HFFc6 (cell line): ENCODE data around the gene ARHGAP10. TPM values are rescaled to one million over a fixed set of nuclear protein-coding genes. Genes with fewer than 3 reads are reported as not detected.

Source experiments
- DNase-seq: peaks from one replicate; pipeline ENCODE4 v3.0.0-alpha.2; 2018
- H3K27ac Mint-ChIP-seq: 2 replicates; pipeline ENCODE4 v1.8.0; 2020; ENCODE audit warnings: mild to moderate bottlenecking, mixed read lengths
- H3K27me3 Mint-ChIP-seq: 2 replicates; pipeline ENCODE4 v1.8.0; 2021; ENCODE audit warnings: mild to moderate bottlenecking, moderate library complexity, mixed read lengths; ENCODE audit not compliant: insufficient read depth
- H3K36me3 Mint-ChIP-seq: 2 replicates; pipeline ENCODE4 v1.8.0; 2021; ENCODE audit warnings: low read depth, mixed read lengths
- H3K4me1 Mint-ChIP-seq: 2 replicates; pipeline ENCODE4 v1.8.0; 2020; ENCODE audit warnings: low read depth, mixed read lengths
- H3K4me3 Mint-ChIP-seq: 2 replicates; pipeline ENCODE4 v1.8.0; 2020; ENCODE audit warnings: mild to moderate bottlenecking, moderate library complexity, mixed read lengths
- H3K9me3 Mint-ChIP-seq: 2 replicates; pipeline ENCODE4 v1.8.0; 2020; ENCODE audit warnings: mild to moderate bottlenecking, mixed read lengths
- total RNA-seq, 6 experiments: library from RNA; stranded (reverse); fragmentation: NEBNext Ultra II Directional; extraction: Animal tissue kit (Norgen Biotek cat#: 25700); gene quantifications; 2 replicates in 1 of 6; 3 replicates in 5 of 6; pipeline ENCODE4 v1.2.3, GENCODE V29; 2021
- TF ChIP-seq, protein P1 (sequence below): fragments of 200-600 bp; sonication (generic); IDR thresholded peaks from 2 replicates; pipeline ENCODE4 v1.5.0; 2021; ENCODE audit warnings: antibody characterized with exemption, mild to moderate bottlenecking

ARHGAP10 gene
- total RNA-seq, 6 experiments from 2014 or later, result 31.1 to 37.1 (median 32.3) TPM

- Mint-ChIP-seq H3K9me3 (no peaks in the 10 kb centered on the region), H3K4me3 (no peak overlapping the region), H3K4me1 (peaks cover 47% of the 10 kb centered on the region), H3K27me3 (no peaks in the 10 kb centered on the region; the same call in 1 of the 2 replicates), H3K36me3 (peaks cover 50% of the 10 kb centered on the region), H3K27ac (peak overlapping the region; percentile 1; the same call in 1 of the 2 replicates)
- peak; percentile 20 for DNase-seq
- TF ChIP-seq, protein P1, sequence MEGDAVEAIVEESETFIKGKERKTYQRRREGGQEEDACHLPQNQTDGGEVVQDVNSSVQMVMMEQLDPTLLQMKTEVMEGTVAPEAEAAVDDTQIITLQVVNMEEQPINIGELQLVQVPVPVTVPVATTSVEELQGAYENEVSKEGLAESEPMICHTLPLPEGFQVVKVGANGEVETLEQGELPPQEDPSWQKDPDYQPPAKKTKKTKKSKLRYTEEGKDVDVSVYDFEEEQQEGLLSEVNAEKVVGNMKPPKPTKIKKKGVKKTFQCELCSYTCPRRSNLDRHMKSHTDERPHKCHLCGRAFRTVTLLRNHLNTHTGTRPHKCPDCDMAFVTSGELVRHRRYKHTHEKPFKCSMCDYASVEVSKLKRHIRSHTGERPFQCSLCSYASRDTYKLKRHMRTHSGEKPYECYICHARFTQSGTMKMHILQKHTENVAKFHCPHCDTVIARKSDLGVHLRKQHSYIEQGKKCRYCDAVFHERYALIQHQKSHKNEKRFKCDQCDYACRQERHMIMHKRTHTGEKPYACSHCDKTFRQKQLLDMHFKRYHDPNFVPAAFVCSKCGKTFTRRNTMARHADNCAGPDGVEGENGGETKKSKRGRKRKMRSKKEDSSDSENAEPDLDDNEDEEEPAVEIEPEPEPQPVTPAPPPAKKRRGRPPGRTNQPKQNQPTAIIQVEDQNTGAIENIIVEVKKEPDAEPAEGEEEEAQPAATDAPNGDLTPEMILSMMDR, result no peak
Measured at GRCh38 chr4:147975325-147975724, 243.4 kb downstream of the ARHGAP10 start.

DNA sequence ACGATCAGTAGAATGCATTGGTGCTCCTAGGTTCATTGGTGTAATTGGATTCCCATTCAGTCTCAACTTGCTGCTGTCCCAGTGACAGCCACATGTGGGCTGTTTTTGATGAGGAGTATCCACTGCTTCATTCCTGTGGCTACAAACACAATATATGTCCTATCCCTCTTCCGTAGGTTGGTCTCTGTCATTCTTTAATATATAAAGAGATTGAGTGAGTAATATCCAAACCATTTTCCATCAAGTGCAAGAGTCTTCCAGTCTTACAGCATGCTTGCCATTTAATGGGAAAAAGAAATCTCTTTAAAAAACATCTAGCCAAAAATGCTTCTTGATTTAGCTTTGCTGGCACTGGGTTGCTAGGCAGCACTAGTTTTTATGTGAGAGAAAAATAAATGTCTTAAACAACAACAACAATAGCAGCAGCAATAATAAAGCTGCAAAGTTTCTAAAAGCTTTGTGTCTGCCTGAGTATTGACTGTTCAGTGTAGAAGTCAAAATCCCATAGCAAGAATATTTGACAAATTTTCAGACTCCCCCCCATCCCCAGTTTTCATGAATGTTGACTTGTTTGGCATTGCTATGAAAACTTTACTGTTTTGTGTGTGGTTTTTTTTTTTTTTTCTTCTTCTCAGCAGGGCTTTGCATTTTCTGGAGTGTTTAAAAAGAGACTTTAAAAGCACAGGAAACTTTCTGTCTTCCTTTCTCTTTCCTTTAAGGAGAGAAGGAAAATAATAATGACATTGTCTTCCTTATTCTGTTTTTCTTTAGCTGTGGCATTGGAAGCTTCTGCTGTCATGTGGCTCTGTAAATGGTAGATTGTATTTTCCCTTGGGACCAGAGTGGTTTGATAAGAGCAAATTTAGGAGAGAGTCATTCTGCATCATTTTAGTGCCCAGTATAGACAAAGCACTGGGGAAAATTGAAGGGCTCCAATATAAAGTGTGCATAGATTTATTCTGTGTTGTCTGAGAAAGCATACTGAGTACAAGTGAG lies 244.3 kb downstream of the ARHGAP10 start:
- Mint-ChIP-seq H3K4me1 (peaks cover 51% of the 10 kb centered on the region), H3K27ac (peak overlapping the region; percentile 31), H3K27me3 (no peaks in the 10 kb centered on the region; the same call in 1 of the 2 replicates), H3K36me3 (peaks cover 47% of the 10 kb centered on the region), H3K4me3 (no peak overlapping the region), H3K9me3 (no peaks in the 10 kb centered on the region)
- DNase-seq, result peak; percentile 33
- TF ChIP-seq, protein P1, result no peak

GRCh38 chr4:147980586-147980985 lies 248.7 kb downstream of the ARHGAP10 start:
- no peak for DNase-seq
- Mint-ChIP-seq H3K36me3 (peaks cover 18% of the 10 kb centered on the region), H3K4me1 (peaks cover 53% of the 10 kb centered on the region), H3K27me3 (no peaks in the 10 kb centered on the region), H3K9me3 (no peaks in the 10 kb centered on the region), H3K4me3 (no peak overlapping the region), H3K27ac (peak overlapping the region; percentile 58)
- TF ChIP-seq, protein P1, result no peak

DNA sequence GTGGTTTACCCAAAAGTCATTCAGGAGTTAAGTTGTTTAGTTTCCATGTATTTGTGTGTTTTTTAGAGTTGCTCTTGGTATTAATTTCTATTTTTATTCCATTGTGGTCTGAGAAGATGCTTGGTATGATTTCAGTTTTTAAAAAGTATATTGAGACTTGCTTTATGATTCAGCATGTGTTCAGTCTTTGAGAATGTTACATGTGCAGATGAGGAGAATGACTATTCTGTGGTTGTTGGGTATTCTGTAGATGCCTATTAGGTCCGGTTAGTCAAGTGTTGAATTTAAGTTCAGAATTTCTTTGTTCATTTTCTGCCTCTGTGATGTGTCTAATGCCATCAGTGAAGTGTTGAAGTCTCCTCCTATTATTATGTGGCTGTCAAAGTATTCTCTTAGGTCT lies 249.4 kb downstream of the ARHGAP10 start:
- Mint-ChIP-seq H3K27ac (peak overlapping the region; percentile 58), H3K4me1 (peaks cover 46% of the 10 kb centered on the region), H3K36me3 (peaks cover 18% of the 10 kb centered on the region), H3K4me3 (peak overlapping the region; percentile 7; the same call in 1 of the 2 replicates), H3K9me3 (no peaks in the 10 kb centered on the region), H3K27me3 (no peaks in the 10 kb centered on the region)
- TF ChIP-seq, protein P1, result no peak
- peak; percentile 70 for DNase-seq

GRCh38 chr4:147984065-147984777 lies 252.3 kb downstream of the ARHGAP10 start:
- TF ChIP-seq, protein P1, result peak; percentile 84
- H3K27me3 Mint-ChIP-seq, result no peaks in the 10 kb centered on the region
- no peaks in the 10 kb centered on the region for H3K36me3 Mint-ChIP-seq
- H3K9me3 Mint-ChIP-seq, result no peaks in the 10 kb centered on the region
- H3K4me3 Mint-ChIP-seq, result no peak overlapping the region
- H3K4me1 Mint-ChIP-seq, result peaks cover 38% of the 10 kb centered on the region
- peak; percentile 28 for DNase-seq
- no peak overlapping the region for H3K27ac Mint-ChIP-seq
